Dendritic cell treated with granulocyte-macrophage colony-stimulating factor and Interleukin-4, amounts not matched to agents 40 ng/mL and 50 ng/mL, for 4 days (primary cell): ENCODE data around the gene NSD1.
A peak's percentile ranks its signal among the peaks of the same experiment; 100 is the strongest.

Experiments used
- H3K27ac Mint-ChIP-seq: one replicate; pipeline ENCODE4 v1.8.0; 2022; ENCODE audit warnings: mild to moderate bottlenecking, mixed read lengths
- H3K27me3 Mint-ChIP-seq: one replicate; pipeline ENCODE4 v1.8.0; 2022; ENCODE audit warnings: mild to moderate bottlenecking, mixed read lengths
- H3K36me3 Mint-ChIP-seq: one replicate; pipeline ENCODE4 v1.8.0; 2022; ENCODE audit warnings: low read depth, mixed read lengths
- H3K4me1 Mint-ChIP-seq: one replicate; pipeline ENCODE4 v1.8.0; 2022; ENCODE audit warnings: low read depth, mixed read lengths
- H3K4me3 Mint-ChIP-seq: one replicate; pipeline ENCODE4 v1.8.0; 2022; ENCODE audit warnings: mild to moderate bottlenecking, moderate library complexity, mixed read lengths
- H3K9me3 Mint-ChIP-seq: one replicate; pipeline ENCODE4 v1.8.0; 2022; ENCODE audit warnings: mixed read lengths
- intact Hi-C: fragments of 100-400 bp; cut with micrococcal nuclease; formaldehyde crosslinking; loops from one replicate; pipeline ENCODE4 v1.15.0; 2022

The NSD1 gene

DNA sequence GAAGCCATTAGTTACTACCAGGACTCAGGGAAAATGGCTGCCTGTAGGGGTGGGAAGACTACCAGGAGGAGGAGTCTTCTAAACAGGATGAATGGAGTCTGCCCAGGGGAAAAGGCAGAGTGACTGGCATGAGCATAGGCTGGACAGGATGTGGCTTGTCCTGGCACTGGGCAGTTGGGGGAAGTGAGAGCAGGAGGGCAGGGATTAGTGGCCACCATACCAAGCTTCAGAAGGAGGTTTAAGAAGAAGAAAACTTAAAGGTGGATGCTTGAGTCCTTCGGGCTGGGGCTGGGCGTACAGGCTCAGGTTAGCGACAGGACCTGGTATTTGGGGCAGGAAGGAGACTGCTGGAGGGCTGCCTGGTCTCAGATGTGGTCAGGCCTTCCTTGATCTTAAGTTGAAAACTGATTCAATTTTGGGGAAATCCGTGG, 5.0 kb upstream of the NSD1 start:
- H3K9me3 Mint-ChIP-seq: no peaks in the 10 kb centered on the region
- intact Hi-C loops: no loop called here
- H3K27ac Mint-ChIP-seq: peak overlapping the region; percentile 83
- no peak overlapping the region for H3K4me3 Mint-ChIP-seq
- H3K4me1 Mint-ChIP-seq: peaks cover 36% of the 10 kb centered on the region
- no peaks in the 10 kb centered on the region for H3K36me3 Mint-ChIP-seq
- H3K27me3 Mint-ChIP-seq: peaks cover 5% of the 10 kb centered on the region

DNA sequence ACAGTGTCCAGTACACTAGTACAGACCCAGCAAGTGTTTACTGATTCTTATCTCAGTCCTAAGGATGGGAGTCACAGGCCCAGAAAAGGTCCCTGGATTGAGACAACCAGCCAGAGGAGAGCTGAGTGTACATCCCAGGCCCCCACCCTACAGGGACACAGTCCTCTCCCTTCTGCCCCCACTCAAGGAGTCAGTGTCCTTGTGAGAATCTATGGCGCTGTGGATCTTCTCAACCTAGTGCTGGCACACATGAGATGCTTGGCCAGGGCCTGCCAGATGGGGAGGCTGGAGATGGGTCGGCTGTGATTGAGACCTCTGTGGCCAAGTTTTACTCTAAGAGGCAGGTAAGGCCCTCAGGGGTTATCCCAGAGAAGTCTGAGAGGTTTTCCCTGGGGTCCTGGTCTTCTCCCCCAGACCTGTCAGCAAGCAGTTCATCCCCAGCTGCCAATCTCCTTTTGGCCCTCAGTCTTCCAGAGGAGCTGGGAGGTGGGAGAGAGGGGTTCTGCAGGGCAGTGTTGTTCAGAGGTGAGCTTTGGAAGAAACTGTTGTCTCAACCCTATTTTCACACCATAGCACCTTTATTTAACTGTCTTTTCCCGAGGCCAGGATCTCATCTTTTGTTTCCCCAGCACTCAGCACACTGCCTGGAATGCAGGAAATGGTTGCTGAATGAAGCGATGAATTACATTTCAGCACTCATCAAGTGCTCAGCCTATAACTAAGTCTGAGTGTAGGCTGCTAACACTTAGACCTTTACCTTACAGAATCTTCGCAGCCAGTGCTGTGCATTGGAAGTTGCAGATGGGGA, 3.2 kb upstream of the NSD1 start:
- Mint-ChIP-seq H3K9me3 (no peaks in the 10 kb centered on the region), H3K4me3 (no peak overlapping the region), H3K36me3 (peaks cover 13% of the 10 kb centered on the region), H3K4me1 (peaks cover 40% of the 10 kb centered on the region), H3K27ac (no peak overlapping the region), H3K27me3 (peaks cover 5% of the 10 kb centered on the region)
- intact Hi-C loops: loop anchor here (5.0 kb wide), 1 partner anchor 172 kb away; the partner anchor contains the start of genes PRELID1 and RAB24

DNA sequence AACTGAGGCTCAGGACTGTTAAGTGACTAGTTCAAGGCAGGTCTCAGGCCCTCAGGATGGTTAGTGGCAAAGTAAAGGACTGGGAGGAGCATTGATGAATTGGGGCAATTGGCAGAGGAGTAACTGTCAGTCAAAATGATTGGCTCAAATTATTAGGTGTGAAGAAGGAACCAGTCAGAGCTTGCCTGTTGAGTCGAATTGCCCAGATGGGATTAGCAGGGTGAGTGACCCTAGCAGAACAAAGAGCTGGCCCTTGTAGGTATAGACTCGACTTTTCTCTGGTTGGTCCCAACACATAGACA, 2.6 kb upstream of the NSD1 start:
- Mint-ChIP-seq H3K4me1 (peaks cover 45% of the 10 kb centered on the region), H3K9me3 (no peaks in the 10 kb centered on the region), H3K36me3 (peaks cover 19% of the 10 kb centered on the region), H3K27ac (no peak overlapping the region), H3K27me3 (peaks cover 5% of the 10 kb centered on the region), H3K4me3 (no peak overlapping the region)
- intact Hi-C loops: loop anchor here (5.0 kb wide), 1 partner anchor 171 kb away; the partner anchor contains the start of genes PRELID1 and RAB24

DNA sequence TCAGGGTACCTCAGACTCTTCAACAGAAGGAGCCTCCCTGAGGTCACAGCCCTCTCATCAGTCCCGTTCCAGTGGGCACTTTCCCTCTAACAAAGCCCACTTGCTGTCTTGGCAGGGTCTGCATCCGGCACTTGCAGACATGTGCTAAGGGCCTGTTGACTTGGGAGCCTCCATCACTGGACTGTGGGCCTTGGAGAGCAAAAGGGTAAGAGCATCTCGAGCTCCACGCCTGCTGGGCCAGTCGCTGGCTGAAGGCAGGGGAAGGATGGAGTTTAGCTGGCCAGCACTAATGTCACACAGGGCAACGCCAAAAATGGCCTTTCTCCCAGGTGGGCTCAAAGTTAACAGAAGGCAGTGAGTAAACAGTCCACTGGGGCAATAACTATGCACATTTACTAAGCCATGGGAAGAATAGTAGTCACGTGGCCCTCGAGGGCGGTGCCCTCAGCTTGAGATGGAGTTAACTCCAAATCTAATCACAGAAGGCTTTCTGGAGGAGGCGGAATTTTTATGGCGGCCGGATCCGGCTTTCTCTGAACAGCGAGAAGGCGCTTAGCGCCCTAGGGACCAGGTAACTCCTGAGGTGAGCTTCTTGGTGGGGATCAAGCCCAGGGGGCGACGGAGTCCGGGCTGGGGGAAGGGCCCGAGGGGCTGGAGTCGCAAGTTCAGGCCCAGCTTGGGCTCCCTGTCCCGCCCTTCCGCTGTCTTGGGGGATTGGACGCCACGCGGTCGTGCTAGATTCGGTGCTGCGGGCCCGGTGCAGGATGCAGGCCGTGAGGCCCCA, 2.0 kb upstream of the NSD1 start:
- Mint-ChIP-seq H3K27ac (peak overlapping the region; percentile 64), H3K36me3 (peaks cover 24% of the 10 kb centered on the region), H3K9me3 (no peaks in the 10 kb centered on the region), H3K27me3 (peaks cover 5% of the 10 kb centered on the region), H3K4me3 (peak overlapping the region; percentile 13), H3K4me1 (peaks cover 49% of the 10 kb centered on the region)
- intact Hi-C loops: loop anchor here (5.0 kb wide), 1 partner anchor 171 kb away; the partner anchor contains the start of genes PRELID1 and RAB24

DNA sequence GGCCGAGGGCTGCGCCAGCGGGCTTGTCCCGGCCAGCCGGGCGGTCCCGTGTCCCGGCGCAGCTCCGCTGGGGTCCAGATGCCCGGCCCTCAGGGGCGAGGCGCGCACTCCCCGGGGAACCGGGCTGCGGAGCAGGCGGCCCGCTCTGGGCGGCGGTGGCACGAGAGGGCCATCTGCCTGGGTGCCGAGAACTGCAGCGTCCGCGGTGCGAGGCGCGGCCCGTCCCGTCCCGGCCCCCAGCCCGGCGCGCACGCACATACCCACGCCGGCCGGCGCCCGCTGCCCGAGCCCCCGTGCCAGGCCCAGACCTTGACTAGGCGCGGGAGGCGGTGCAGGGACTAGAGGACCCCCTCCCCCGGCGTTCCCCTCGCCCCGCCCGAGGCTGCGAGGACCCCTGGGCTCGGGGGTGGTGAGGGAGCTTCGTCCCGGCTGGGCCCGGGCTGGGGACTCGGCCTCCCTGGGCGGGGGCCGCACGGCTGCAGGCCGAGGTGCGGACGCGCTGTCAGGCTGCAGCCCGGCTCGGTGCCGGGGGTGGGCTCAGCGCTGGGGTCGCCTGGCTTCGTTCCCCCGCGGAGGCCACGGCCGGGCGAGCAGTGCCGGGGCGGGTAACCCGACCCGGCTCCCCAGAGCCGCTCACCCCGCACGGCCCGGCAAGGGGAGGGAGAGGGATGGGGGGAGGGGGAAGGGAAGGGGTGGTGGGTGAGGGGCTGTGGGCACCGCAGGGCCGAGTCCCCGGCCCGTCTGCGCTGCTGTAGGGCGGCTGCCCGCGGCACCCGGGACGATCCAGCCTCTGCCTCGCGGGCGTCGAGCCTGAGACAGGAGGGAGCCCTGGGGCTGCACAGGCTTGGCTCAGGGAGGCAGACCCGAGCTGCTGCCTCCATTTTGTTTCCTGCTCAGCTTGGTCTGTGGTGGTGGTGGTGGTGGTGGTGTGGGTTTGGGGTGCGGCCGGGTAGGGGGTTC, 1.2 kb upstream of the NSD1 start:
- Mint-ChIP-seq H3K36me3 (peaks cover 33% of the 10 kb centered on the region), H3K4me1 (peaks cover 54% of the 10 kb centered on the region), H3K9me3 (no peaks in the 10 kb centered on the region), H3K4me3 (peak overlapping the region; percentile 67), H3K27me3 (peaks cover 5% of the 10 kb centered on the region), H3K27ac (peak overlapping the region; percentile 92)
- intact Hi-C loops: loop anchor here (5.0 kb wide), 1 partner anchor 170 kb away; the partner anchor contains the start of genes PRELID1 and RAB24

DNA sequence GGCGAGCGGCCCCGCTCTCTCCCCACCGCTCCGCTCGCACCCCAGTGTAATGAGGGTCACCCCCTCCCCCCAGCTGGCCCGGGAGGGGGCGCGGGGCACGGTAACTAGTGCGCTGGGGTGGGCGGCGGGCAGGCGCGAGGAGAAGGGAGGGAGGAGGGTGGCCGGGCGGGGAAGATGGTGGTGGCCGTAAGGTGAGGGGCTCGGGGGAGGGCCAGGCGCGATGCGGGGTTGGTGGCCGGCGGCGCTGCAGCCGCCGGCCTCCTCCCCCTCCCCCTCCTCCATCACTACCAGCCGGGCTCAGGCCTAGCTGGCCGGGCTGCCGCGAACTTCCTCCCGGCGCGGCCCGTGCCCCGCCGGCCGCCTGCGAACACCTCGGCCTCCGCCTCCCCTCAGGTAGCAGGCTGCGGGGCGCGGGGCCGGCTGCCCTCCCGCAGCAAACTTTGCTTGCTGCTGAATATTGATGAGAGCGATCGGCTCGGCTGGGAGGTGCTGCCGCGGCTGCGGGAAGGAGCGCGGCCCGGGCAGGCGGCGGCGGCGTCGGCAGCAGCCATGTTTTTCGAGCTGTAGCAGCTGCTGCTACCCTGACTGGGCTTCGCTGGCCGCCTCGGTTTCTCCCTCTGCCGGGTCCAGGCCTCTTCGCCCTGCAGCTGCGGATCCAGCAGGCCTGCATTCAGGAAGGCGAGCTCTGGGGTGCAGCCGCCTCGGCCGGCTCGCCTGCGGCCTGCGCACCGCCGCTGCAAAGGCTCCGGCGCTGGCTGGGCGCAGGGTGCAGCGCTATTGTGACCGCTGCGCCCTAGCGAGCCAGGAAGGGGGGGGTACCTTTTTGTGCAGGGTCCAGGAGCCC, 502 bp downstream of the NSD1 start:
- Mint-ChIP-seq H3K27me3 (peaks cover 5% of the 10 kb centered on the region), H3K4me1 (peaks cover 50% of the 10 kb centered on the region), H3K27ac (peak overlapping the region; percentile 92), H3K36me3 (peaks cover 50% of the 10 kb centered on the region), H3K4me3 (peak overlapping the region; percentile 81), H3K9me3 (no peaks in the 10 kb centered on the region)
- intact Hi-C loops: loop anchor here (2.0 to 5.0 kb wide), 2 partner anchors 19 to 168 kb away; partner anchors contain the start of genes PRELID1 and RAB24

DNA sequence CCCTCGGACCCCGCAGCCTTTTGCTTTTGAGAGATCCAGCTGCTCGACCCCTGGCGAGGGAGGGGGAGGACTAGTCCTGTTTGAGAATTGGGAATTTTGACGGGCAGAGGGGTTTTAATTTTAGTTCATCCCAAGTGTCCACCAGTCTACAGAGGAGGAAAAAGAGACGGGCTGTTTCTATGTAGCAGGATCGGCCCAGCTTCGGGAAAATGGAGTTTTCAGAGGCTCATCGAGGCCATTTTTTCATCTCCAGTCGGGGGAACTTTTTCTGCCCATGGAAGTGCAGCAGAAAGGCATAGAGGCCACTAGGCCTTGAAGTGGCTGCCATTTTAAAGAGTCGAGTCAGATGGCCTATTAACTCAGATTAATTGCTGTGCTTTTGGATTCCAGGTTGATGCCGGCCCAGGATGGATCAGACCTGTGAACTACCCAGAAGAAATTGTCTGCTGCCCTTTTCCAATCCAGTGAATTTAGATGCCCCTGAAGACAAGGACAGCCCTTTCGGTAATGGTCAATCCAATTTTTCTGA, 1.2 kb downstream of the NSD1 start:
- peaks cover 46% of the 10 kb centered on the region for H3K4me1 Mint-ChIP-seq
- peak overlapping the region; percentile 81 for H3K4me3 Mint-ChIP-seq
- intact Hi-C loops: loop anchor here (2.0 to 5.0 kb wide), 2 partner anchors 20 to 168 kb away; partner anchors contain the start of genes PRELID1 and RAB24
- peak overlapping the region; percentile 92 for H3K27ac Mint-ChIP-seq
- no peaks in the 10 kb centered on the region for H3K9me3 Mint-ChIP-seq
- peaks cover 5% of the 10 kb centered on the region for H3K27me3 Mint-ChIP-seq
- H3K36me3 Mint-ChIP-seq: peaks cover 57% of the 10 kb centered on the region

DNA sequence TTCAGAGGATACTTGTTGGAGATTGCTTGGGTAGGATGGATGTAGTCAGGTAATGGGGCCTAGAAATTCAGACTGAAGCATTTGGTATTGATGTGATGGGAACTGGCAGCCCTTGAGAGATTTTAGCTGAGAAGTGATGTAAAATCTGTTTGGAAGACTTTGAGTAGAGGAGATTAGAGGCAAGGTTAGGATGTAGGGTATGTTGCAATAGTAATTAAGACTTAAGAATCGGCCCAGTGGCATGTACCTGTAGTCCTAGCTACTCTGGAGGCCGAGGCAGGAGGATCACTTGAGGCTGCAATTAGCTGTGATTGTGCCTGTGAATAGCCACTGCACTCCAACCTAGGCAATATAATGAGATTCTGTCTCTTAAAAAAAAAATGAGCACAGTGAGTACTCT, 6.7 kb downstream of the NSD1 start:
- Mint-ChIP-seq H3K36me3 (peaks cover 99% of the 10 kb centered on the region), H3K9me3 (no peaks in the 10 kb centered on the region), H3K27me3 (no peaks in the 10 kb centered on the region), H3K4me3 (no peak overlapping the region), H3K27ac (peak overlapping the region; percentile 0), H3K4me1 (peaks cover 56% of the 10 kb centered on the region)
- intact Hi-C loops: no loop called here

DNA sequence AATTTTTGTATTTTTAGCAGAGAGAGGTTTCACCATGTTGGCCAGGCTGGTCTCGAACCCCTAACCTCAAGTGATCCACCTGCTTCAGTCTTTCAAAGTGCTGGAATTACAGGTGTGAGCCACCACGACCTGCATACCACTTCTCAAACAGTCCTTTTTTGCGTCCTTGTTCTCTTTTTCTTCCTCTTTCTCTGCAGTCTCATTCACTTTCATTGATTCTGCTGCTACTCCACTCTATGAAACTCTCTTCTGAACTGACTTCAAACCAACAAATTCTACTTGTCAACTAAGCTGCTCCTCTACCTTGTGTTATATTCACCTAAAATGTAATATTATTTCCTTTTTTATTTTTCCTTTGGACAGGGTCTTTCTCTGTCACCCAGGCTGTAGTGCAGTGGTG, 7.9 kb downstream of the NSD1 start:
- intact Hi-C loops: no loop called here
- no peaks in the 10 kb centered on the region for H3K9me3 Mint-ChIP-seq
- peaks cover 47% of the 10 kb centered on the region for H3K4me1 Mint-ChIP-seq
- H3K4me3 Mint-ChIP-seq: no peak overlapping the region
- H3K27ac Mint-ChIP-seq: peak overlapping the region; percentile 37
- H3K36me3 Mint-ChIP-seq: peaks cover 99% of the 10 kb centered on the region
- no peaks in the 10 kb centered on the region for H3K27me3 Mint-ChIP-seq

DNA sequence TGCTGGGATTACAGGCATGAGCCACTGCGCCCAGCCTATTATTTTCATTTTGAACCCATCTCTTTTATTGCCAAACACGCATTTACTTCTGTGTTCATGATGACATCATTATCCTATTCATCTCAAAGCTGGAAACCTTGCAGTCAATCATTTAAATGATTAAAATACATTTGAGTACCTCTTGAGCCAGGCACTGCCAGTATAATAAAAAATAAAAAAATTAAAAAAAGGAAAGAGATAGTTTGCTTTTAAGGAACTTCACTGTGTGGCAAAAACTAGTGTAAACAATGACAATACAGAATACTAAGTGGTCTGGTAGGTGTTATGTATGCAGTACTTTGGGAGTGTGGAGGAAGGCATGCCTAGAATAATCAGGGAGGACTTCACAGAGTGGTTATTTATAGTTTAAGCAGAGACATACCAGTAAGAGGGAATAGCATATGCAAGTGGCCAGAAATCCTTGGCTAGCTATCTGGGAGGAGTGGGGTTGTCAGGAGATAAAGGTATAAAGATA, 8.6 kb downstream of the NSD1 start:
- Mint-ChIP-seq H3K9me3 (no peaks in the 10 kb centered on the region), H3K4me3 (no peak overlapping the region), H3K27me3 (no peaks in the 10 kb centered on the region), H3K27ac (peak overlapping the region; percentile 37), H3K4me1 (peaks cover 41% of the 10 kb centered on the region), H3K36me3 (peaks cover 99% of the 10 kb centered on the region)
- intact Hi-C loops: no loop called here

DNA sequence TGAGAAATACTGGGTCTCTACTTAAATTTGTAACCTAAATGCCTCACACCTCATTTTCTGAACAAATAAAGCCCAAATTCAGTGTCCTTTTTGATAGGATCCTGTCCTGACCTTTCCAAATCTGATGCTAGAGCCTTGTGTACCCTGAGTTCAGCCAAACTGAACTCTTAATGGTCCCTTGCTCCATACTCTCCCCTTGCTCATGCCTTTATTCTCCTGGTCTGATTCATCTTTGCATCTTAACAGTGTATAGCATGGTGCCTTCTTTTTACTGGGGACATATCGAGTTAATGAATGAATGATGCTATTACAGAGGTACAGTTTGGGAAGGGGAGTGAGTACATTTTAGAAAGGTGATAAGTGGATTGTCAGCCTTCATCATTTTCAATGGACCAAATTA, 9.2 kb downstream of the NSD1 start:
- Mint-ChIP-seq H3K27ac (no peak overlapping the region), H3K9me3 (no peaks in the 10 kb centered on the region), H3K36me3 (peaks cover 99% of the 10 kb centered on the region), H3K27me3 (no peaks in the 10 kb centered on the region), H3K4me1 (peaks cover 39% of the 10 kb centered on the region), H3K4me3 (no peak overlapping the region)
- intact Hi-C loops: no loop called here

DNA sequence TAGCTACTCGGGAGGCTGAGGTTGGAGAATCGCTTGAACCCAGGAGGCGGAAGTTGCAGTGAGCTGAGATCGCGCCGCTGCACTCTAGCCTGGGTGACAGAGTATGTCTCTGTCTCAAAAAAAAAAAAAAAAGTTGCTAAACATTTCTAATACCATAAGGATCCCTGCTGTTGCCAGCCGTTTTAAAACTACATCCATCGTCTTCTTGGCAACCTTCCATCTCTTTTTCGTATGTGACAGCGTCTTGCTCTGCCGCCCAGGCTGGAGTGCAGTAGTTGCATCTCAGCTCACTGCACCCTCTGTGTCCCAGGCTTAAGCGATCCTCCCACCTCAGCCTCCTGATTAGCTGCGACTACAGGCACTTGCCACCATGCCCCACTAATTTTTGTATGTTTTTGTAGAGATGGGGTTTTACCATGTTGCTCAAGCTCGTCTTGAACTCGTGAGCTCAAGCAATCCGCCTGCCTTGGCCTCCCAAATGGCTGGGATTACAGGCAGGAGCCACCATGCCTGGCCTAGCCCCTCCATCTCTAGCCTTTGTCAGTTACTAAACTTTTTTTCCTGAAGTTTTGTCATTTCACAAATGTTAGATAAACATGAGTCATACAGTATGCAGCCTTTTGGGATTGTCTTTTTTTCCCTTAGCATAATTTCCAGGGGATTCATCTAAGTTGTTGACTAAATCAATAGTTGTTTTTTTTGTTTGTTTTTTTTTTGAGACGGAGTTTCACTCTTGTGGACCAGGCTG, 13.5 kb downstream of the NSD1 start:
- Mint-ChIP-seq H3K4me3 (no peak overlapping the region), H3K9me3 (no peaks in the 10 kb centered on the region), H3K36me3 (peaks cover 98% of the 10 kb centered on the region), H3K27me3 (no peaks in the 10 kb centered on the region), H3K4me1 (peaks cover 9% of the 10 kb centered on the region), H3K27ac (no peak overlapping the region)
- intact Hi-C loops: no loop called here
